CD4-positive, CD25-positive, alpha-beta regulatory T cell (primary cell): ENCODE data around the gene PSMC4. TPM values are rescaled to one million over a fixed set of nuclear protein-coding genes. Genes with fewer than 3 reads are reported as not detected.
"Not testable (repeated sequence)": the region's sequence is repeated elsewhere in the genome, so short reads cannot be mapped to it uniquely, and the experiment has no call there.

Source experiments
- ATAC-seq, 2 donors: fragments of 150-1000 bp; cut with Tn5 transposase; one replicate each; pipeline ENCODE4 v1.10.0; 2021; ENCODE audit warnings: low read depth in 2 of 2, moderate number of reproducible peaks in 2 of 2, moderate library complexity in 1 of 2
- DNase-seq, 3 donors: peaks; one replicate each; pipeline versions ENCODE4 v3.0.0 to v3.0.0-alpha.2; 2012 to 2022; ENCODE audit warnings: mixed read lengths in 1 of 3
- H3K27ac ChIP-seq: one replicate; pipeline ENCODE4 v1.7.0; 2013; ENCODE audit warnings: mild to moderate bottlenecking, low read length; ENCODE audit not compliant: insufficient read depth, poor library complexity, severe bottlenecking
- H3K27me3 ChIP-seq: one replicate; pipeline ENCODE4 v1.7.0; 2013; ENCODE audit warnings: low read length; ENCODE audit not compliant: control insufficient read depth, insufficient read depth
- H3K36me3 ChIP-seq: one replicate; pipeline ENCODE4 v1.7.0; 2013; ENCODE audit warnings: mild to moderate bottlenecking, low read length, moderate library complexity; ENCODE audit not compliant: control insufficient read depth, insufficient read depth
- H3K4me1 ChIP-seq: 2 replicates; pipeline ENCODE4 v1.7.0; 2013; ENCODE audit warnings: mild to moderate bottlenecking, low read length; ENCODE audit not compliant: insufficient read depth, control insufficient read depth, poor library complexity, severe bottlenecking
- H3K4me3 ChIP-seq: one replicate; pipeline ENCODE4 v1.7.0; 2013; ENCODE audit warnings: low read depth, mild to moderate bottlenecking, low read length, moderate library complexity
- H3K9me3 ChIP-seq, 2 experiments: 1 replicate in 1 of 2; 2 replicates in 1 of 2; pipeline ENCODE4 v1.7.0; 2013; ENCODE audit warnings: low read length in 2 of 2, mild to moderate bottlenecking in 1 of 2, moderate library complexity in 1 of 2; ENCODE audit not compliant: control insufficient read depth in 2 of 2
- H3K27ac Mint-ChIP-seq, 3 donors: one replicate each; pipeline ENCODE4 v1.8.0; 2020 to 2022; ENCODE audit warnings: mild to moderate bottlenecking in 3 of 3, mixed read lengths in 3 of 3, moderate library complexity in 2 of 3
- H3K27me3 Mint-ChIP-seq: one replicate; pipeline ENCODE4 v1.8.0; 2022; ENCODE audit warnings: mild to moderate bottlenecking, mixed read lengths
- H3K36me3 Mint-ChIP-seq: one replicate; pipeline ENCODE4 v1.8.0; 2020; ENCODE audit warnings: mixed read lengths
- H3K4me1 Mint-ChIP-seq, 4 donors: one replicate each; pipeline ENCODE4 v1.8.0; 2020 to 2022; ENCODE audit warnings: mixed read lengths in 4 of 4, mild to moderate bottlenecking in 1 of 4
- H3K4me3 Mint-ChIP-seq, 4 donors: one replicate each; pipeline ENCODE4 v1.8.0; 2020 to 2022; ENCODE audit warnings: mild to moderate bottlenecking in 4 of 4, mixed read lengths in 4 of 4, moderate library complexity in 3 of 4
- H3K9me3 Mint-ChIP-seq, 7 donors: one replicate each; pipeline ENCODE4 v1.8.0; 2020 to 2022; ENCODE audit warnings: mixed read lengths in 7 of 7, mild to moderate bottlenecking in 3 of 7, moderate library complexity in 2 of 7
- polyA plus RNA-seq, 4 donors: library from polyadenylated mRNA; unstranded; fragments of 300-500 nt; fragmentation: Illumina TruSeq; gene quantifications; one replicate each; pipeline ENCODE4 v1.2.3, GENCODE V29; 2021
- total RNA-seq: library from RNA; stranded (reverse); gene quantifications from one replicate; pipeline ENCODE4 v1.2.3, GENCODE V29; 2022

PSMC4 gene
- total and polyA plus RNA-seq, 5 donors from 2014 or later = 89.9 to 122 (median 105) TPM

GRCh38 chr19:39959407-39959806, 11.6 kb upstream of the PSMC4 start:
- Mint-ChIP-seq H3K4me3 (peak overlapping the region in 3 of 4 donors; percentile 40 to 60 (median 51)), H3K4me1 (peaks cover 15 to 55% (median 29%) of the 10 kb centered on the region in 4 donors), H3K27ac (peak overlapping the region in 1 of 3 donors; percentile 94)
- H3K9me3 Mint-ChIP-seq, H3K9me3 ChIP-seq, H3K27me3 Mint-ChIP-seq, H3K4me1 ChIP-seq, H3K36me3 Mint-ChIP-seq, H3K27ac ChIP-seq, ATAC-seq, H3K27me3 ChIP-seq, DNase-seq, H3K36me3 ChIP-seq: not testable (repeated sequence)
- H3K4me3 ChIP-seq = peak overlapping the region; percentile 18

GRCh38 chr19:39963898-39964297, 7.1 kb upstream of the PSMC4 start:
- H3K27me3 Mint-ChIP-seq = no peaks in the 10 kb centered on the region
- no peaks in the 10 kb centered on the region for H3K27me3 ChIP-seq
- peaks cover 3% of the 10 kb centered on the region for H3K36me3 Mint-ChIP-seq
- no peaks in the 10 kb centered on the region for H3K9me3 ChIP-seq
- H3K9me3 Mint-ChIP-seq = no peaks in the 10 kb centered on the region
- H3K36me3 ChIP-seq = no peaks in the 10 kb centered on the region
- no peak overlapping the region for H3K27ac ChIP-seq
- H3K4me1 Mint-ChIP-seq = peaks cover 12 to 41% (median 22%) of the 10 kb centered on the region in 4 donors
- H3K4me1 ChIP-seq = peaks cover 6% of the 10 kb centered on the region
- no peak overlapping the region for H3K27ac Mint-ChIP-seq
- ATAC-seq (no peak), DNase-seq (no peak)
- peak overlapping the region in 1 of 4 donors; percentile 7 for H3K4me3 Mint-ChIP-seq
- H3K4me3 ChIP-seq = no peak overlapping the region

- Histone ChIP-seq H3K27ac (no peak overlapping the region), H3K9me3 (no peaks in the 10 kb centered on the region), H3K36me3 (no peaks in the 10 kb centered on the region), H3K4me3 (no peak overlapping the region), H3K27me3 (no peaks in the 10 kb centered on the region), H3K4me1 (peaks cover 26% of the 10 kb centered on the region)
- Mint-ChIP-seq H3K36me3 (peaks cover 10% of the 10 kb centered on the region), H3K27ac (peak overlapping the region in 2 of 3 donors; percentile 35 to 48), H3K9me3 (no peaks in the 10 kb centered on the region), H3K4me3 (no peak overlapping the region), H3K4me1 (peaks cover 18 to 50% (median 29%) of the 10 kb centered on the region in 4 donors), H3K27me3 (no peaks in the 10 kb centered on the region)
- ATAC-seq = no peak
- DNase-seq = no peak
Measured at GRCh38 chr19:39966617-39967016, 4.3 kb upstream of the PSMC4 start.

GRCh38 chr19:39967561-39967960, 3.4 kb upstream of the PSMC4 start:
- no peaks in the 10 kb centered on the region for H3K27me3 ChIP-seq
- Mint-ChIP-seq H3K9me3 (no peaks in the 10 kb centered on the region), H3K4me3 (no peak overlapping the region), H3K27me3 (no peaks in the 10 kb centered on the region), H3K4me1 (peaks cover 18 to 58% (median 32%) of the 10 kb centered on the region in 4 donors), H3K36me3 (peaks cover 10% of the 10 kb centered on the region), H3K27ac (peak overlapping the region in 2 of 3 donors; percentile 84 to 100)
- no peaks in the 10 kb centered on the region for H3K9me3 ChIP-seq
- DNase-seq (no peak), ATAC-seq (no peak)
- no peaks in the 10 kb centered on the region for H3K36me3 ChIP-seq
- H3K4me3 ChIP-seq = no peak overlapping the region
- no peak overlapping the region for H3K27ac ChIP-seq
- peaks cover 33% of the 10 kb centered on the region for H3K4me1 ChIP-seq

- Mint-ChIP-seq H3K27me3 (no peaks in the 10 kb centered on the region), H3K4me1 (peaks cover 11 to 61% (median 34%) of the 10 kb centered on the region in 4 donors), H3K4me3 (peak overlapping the region; percentile 96 to 100 (median 98)), H3K36me3 (peaks cover 18% of the 10 kb centered on the region), H3K27ac (peak overlapping the region; percentile 94 to 100 (median 100)), H3K9me3 (no peaks in the 10 kb centered on the region)
- Histone ChIP-seq H3K9me3 (no peaks in the 10 kb centered on the region), H3K4me3 (peak overlapping the region; percentile 29), H3K36me3 (peaks cover 8% of the 10 kb centered on the region), H3K4me1 (peaks cover 33% of the 10 kb centered on the region), H3K27ac (peak overlapping the region; percentile 93), H3K27me3 (no peaks in the 10 kb centered on the region)
- no peak for DNase-seq
- ATAC-seq = no peak
Measured at GRCh38 chr19:39968789-39969188, 2.2 kb upstream of the PSMC4 start.

- H3K9me3 Mint-ChIP-seq = no peaks in the 10 kb centered on the region
- no peaks in the 10 kb centered on the region for H3K9me3 ChIP-seq
- peaks cover 20% of the 10 kb centered on the region for H3K36me3 Mint-ChIP-seq
Measured at GRCh38 chr19:39969266-39969665, 1.7 kb upstream of the PSMC4 start.

GRCh38 chr19:39969681-39970424, 1.1 kb upstream of the PSMC4 start:
- ATAC-seq (no peak), DNase-seq (peak; percentile 7 to 29 (median 11))
- H3K36me3 Mint-ChIP-seq = peaks cover 23% of the 10 kb centered on the region
- no peaks in the 10 kb centered on the region for H3K27me3 Mint-ChIP-seq
- H3K4me1 ChIP-seq = peaks cover 33% of the 10 kb centered on the region
- H3K27ac ChIP-seq = peak overlapping the region; percentile 93
- H3K4me3 Mint-ChIP-seq = peak overlapping the region; percentile 96 to 100 (median 98)
- peaks cover 11 to 61% (median 34%) of the 10 kb centered on the region in 4 donors for H3K4me1 Mint-ChIP-seq
- H3K9me3 ChIP-seq = no peaks in the 10 kb centered on the region
- peak overlapping the region; percentile 89 for H3K4me3 ChIP-seq
- peaks cover 19% of the 10 kb centered on the region for H3K36me3 ChIP-seq
- no peaks in the 10 kb centered on the region for H3K9me3 Mint-ChIP-seq
- H3K27ac Mint-ChIP-seq = peak overlapping the region; percentile 94 to 100 (median 100)
- no peaks in the 10 kb centered on the region for H3K27me3 ChIP-seq

More at GRCh38 chr19:39969266-39969665, 1.7 kb upstream of the PSMC4 start:
- DNase-seq = peak in 1 of 3 donors; percentile 32
- no peak for ATAC-seq
- H3K27ac ChIP-seq = peak overlapping the region; percentile 93
- peaks cover 13% of the 10 kb centered on the region for H3K36me3 ChIP-seq
- Mint-ChIP-seq H3K4me1 (peaks cover 11 to 59% (median 34%) of the 10 kb centered on the region in 4 donors), H3K4me3 (peak overlapping the region; percentile 96 to 100 (median 98)), H3K27me3 (no peaks in the 10 kb centered on the region), H3K27ac (peak overlapping the region; percentile 94 to 100 (median 100))
- H3K27me3 ChIP-seq = no peaks in the 10 kb centered on the region
- peaks cover 33% of the 10 kb centered on the region for H3K4me1 ChIP-seq
- H3K4me3 ChIP-seq = peak overlapping the region; percentile 29

- DNase-seq (no peak), ATAC-seq (peak in 1 of 2 donors; percentile 1)
- H3K27me3 ChIP-seq = no peaks in the 10 kb centered on the region
- H3K9me3 Mint-ChIP-seq = no peaks in the 10 kb centered on the region
- H3K27ac ChIP-seq = peak overlapping the region; percentile 93
- H3K4me1 Mint-ChIP-seq = peaks cover 11 to 62% (median 34%) of the 10 kb centered on the region in 4 donors
- peaks cover 22% of the 10 kb centered on the region for H3K36me3 ChIP-seq
- peaks cover 26% of the 10 kb centered on the region for H3K36me3 Mint-ChIP-seq
- peak overlapping the region; percentile 96 to 100 (median 98) for H3K4me3 Mint-ChIP-seq
- H3K4me1 ChIP-seq = peaks cover 33% of the 10 kb centered on the region
- H3K27me3 Mint-ChIP-seq = no peaks in the 10 kb centered on the region
- peak overlapping the region; percentile 89 for H3K4me3 ChIP-seq
- peak overlapping the region; percentile 94 to 100 (median 100) for H3K27ac Mint-ChIP-seq
- H3K9me3 ChIP-seq = no peaks in the 10 kb centered on the region
Measured at GRCh38 chr19:39970425-39970674, 615 bp upstream of the PSMC4 start.
